Stimulated activated CD4-positive, alpha-beta T cell treated with anti-CD3 and anti-CD28 coated beads, Interleukin-4, amount 100 ng/mL, for 4 hours (primary cell): Measurements from ENCODE around the gene CAPZB.

Experiments used
- DNase-seq, 2 experiments: peaks; one replicate each; pipeline ENCODE4 v3.0.0-alpha.2; 2020

CAPZB gene

DNA sequence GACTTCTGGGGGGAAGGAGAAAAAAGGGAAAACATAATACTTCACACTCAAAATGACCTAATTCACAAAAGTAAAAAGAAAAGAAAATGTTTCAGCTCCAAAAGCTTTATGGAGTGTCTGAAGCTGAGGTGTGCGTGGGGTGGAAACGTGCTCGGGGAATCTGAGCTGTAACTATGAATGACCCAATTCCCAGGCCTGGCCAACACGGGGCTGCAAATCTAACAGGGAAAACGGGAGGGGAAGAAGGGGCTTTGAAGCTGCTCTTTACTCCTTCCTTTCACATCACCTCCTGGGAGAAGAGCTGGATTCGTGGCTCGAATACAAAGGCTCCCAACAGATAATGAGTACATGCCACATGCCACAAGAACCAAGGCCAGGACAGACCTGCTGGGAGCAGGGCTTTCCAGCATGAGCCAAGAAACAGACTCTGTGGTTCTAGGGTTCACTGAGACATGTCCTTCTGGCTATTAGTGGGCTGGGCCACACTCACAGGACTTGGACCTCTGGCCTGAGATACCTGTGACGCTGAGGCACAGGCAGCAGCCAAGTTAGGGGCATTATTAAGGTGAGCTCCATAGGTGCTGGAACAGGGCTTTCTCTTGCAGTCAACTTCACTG is 121.7 kb downstream of the CAPZB start:
- DNase-seq: no peak

DNA sequence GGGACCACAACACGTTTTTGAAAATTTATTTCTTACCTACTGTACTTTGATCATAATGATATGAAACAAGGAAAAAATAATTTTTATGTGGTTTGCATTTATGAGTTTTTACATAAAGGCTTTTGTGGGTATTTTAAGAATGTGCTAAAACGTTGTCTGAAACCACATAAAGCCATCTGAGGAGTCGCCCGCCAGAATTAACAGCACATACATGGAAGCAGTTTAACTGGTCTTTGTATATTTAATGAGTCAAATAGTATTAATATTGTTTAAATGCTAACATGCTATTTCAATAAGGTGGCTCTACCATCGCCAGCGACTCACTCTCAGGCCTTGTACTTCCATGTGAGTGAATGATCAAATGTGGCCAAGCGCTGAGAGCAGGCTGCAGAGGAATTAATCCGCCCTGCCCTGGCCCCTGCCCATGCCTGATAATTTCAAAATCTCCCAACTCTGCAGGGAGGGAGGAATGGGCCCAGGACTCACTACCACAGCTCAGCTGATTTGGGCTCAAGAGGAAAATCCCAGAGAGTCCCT is 123.7 kb downstream of the CAPZB start:
- DNase-seq: no peak

DNA sequence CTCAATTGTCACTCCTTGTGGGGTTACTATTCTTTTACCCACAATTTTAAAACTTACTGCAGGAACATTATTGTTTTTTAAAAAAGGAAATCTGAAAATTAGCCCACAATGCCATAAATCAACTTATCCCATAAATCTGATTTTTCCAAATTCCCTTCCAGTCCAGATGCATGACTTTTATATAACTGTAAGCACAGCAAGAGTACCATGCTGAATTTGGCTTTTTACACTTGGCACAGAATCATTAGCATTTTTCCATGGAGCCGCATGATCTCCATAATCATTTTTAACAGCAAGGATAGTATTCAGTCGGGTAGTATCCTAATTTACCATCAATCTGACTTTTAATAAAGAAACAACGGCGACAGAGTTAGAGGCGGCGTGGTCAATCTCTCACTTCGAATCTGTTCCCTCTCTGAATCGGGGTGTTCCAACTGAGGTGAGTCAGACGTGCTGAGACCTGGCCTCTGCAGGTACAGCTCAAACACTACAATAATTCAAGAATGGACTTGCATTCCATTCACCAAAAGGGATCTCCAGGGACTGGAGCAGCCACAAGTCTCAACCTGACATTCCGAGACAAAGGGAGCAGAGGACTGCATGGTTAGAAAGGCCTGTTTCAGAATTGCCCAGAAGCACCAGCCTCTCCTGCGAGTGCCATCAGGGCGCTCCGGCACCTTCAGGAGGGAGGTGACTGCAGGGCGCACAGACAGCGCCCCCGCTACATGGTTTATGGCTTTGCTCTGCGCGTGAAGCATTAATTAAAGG is 124.3 kb downstream of the CAPZB start:
- no peak for DNase-seq

DNA sequence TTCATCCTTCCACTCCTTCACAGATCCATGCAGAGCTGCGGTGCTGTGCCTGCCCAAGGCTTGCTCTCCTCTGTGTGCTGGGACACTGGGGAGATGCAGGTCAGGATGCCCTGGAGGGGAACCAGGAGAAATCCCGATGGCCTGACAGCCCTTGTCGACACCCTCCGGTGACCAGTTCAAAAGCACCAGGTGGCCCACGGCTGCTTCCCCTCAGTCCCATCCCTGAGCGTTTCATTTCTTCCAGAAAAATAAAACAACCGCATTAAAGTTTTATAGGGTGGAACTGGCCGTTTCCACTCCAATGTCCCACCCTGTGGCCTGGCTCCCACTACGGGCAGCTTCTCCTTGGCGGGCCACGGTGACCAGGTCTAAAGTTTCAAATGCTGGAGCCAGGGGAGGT is 124.9 kb downstream of the CAPZB start:
- no peak for DNase-seq

DNA sequence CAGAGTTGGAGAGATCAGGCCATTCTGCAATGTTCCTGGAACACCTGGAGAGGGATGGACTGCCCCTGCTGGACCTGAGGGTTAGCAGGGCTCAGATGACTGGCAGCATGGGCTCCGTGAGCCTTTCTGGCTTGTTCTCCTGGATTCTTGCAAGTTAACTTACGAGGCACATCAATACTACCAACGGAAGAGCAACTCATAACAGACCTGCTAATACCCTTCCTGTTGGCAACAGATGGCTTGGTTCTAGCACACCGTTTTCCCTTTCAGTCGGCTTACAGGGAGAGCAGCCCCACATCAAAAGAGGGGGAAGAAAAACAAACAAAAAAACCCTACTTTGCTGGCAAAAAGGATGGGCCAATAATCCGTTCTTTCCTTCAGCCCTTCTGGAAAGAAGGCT is 125.3 kb downstream of the CAPZB start:
- DNase-seq: no peak

DNA sequence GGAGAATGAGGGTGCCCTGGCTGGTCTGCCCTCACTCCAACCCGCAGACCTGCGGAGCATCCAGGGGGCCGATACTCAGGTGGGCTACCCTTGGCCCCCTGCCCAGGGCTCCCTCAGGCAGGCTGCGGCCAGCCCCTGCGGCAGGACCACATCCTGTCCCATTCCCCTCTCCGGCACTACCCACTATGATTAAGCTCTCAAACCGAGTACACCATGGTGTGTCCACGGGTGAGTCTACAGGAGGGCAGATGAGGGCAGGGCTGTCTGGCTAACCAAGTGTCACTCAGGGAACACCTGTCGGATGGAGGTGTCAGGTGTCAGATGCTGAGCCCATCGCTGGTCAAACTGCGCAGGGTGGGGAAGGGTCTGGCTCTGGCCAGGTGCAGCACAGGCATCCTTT is 126.0 kb downstream of the CAPZB start:
- no peak for DNase-seq

DNA sequence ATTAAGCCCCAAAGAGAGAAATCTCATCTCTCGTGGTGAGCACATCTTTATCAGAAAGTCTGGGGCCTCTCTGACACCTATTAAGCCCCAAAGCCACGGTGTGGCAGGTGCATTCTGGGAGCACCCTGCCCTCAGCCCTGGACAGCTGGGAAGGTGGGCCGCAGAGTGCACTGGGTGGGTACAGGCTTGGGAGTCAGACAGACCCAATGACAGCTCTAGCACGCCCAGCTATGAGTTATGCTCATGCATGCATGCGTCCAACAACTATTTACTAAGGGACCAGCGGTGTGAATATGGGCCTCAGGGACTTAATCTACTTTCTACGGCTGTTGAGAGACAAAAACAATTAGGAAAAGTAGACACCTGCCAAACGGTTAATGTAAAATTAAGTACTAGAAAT is 126.6 kb downstream of the CAPZB start:
- DNase-seq: no peak

DNA sequence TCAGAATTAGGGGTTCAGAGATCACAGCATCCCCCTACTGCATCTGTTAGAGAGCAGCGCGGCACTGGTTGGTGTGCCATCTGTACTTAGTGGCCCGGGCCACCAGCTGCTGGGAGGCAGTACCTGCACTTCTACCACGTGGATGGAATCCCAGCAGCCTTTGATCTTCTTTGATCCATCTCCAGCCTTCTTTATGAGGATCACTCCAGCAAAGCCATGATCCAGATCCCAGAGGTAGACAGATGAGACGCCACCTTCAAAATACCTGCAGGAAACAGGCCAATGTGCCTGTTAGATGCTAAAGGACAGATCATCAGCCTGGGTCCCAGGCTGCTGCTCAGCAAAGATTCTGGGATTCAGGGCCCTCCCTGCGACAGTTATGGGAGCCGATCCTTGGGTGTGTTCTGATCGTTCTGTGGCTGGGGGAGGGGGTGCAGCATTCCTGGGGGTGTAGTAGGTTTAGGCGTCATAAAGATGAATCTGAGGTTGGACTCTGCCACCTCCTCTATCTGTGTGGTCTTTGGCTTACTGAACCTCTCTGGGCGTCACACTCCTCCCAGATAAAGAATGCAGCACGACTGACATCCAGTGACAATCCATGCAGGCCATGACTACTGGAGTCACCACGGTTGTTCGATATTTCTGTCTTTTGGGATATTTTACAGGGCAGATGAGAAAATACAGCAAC is 127.9 kb downstream of the CAPZB start:
- DNase-seq: no peak

DNA sequence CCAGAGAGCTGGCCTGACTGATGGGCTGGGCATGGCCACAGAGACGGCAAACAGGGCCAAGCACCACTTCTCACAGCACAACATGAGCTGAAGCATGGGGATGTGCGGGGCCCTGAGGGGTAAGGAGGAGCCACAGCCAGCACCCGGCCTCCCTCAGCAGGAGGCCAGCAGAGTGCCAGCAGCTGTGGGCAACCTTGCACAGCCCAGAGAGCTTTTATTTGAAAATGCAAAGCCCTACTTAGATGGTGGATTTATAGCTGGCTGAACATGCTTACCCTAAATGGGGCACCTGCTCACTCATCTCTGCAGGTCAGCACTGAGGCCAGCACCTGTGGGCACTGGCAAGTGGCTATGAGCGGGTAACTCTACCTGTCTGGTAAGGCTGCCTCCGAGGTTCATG is 129.1 kb downstream of the CAPZB start:
- DNase-seq: no peak

DNA sequence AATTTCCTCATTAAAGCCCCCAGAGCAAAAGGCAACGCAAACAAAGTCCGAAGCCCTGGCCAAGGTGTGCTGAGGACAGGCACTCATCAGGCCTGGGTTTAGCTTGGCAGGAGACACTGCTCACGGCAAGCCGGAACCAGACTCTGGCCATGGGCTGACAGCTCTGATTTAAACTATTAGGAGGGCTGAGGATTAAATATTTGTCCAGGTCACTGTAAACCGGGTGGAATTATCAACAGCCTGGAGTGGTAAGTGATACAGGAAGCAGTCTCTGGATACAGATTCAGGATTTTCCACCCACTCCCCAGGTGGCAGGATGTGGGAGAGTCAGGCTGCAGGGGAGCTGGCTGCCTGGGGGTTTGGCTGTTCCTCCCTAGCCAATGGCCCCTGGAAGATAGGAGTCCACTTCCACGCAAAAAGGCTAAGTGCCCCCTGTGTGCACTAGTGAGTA is 130.8 kb downstream of the CAPZB start:
- no peak for DNase-seq

DNA sequence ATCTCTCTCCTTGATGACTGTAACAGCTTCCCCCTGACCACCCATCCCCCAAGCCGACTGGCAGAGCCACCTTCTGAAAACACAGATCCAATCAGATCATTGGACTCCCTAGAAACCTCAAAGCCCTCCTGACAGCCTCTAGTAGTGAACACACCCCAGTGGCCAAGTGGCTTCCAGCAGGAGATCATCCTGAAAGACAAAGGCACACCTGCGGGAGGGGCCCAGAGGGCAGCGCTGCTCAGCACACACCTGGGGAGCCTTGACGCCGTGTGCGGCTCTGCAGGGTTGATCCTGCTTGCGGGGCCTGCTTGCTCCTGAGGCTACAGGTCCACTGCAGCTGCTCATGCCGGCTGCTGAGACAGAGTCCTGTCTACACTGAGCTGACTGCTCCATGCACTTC is 131.7 kb downstream of the CAPZB start:
- DNase-seq: no peak

DNA sequence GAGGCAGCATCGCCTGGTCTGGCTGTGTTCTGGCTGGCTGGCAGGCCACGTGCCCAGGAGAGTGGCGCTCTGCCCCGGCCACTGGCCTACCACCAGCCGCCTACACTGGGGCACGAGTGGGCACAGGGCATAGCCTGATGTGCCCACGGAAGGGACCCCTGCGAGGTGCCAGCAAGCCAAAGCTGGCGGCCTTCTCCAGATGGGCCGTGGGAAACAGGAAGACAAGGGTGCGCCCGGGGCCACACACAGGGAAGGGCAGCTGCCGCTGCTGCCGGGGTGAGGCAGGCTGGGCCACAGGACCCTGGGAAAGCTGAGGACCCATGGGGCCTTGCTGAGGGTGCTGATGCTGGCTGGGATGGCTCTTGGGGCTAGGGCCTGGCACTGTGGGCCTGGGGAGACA is 132.5 kb downstream of the CAPZB start:
- DNase-seq: no peak

DNA sequence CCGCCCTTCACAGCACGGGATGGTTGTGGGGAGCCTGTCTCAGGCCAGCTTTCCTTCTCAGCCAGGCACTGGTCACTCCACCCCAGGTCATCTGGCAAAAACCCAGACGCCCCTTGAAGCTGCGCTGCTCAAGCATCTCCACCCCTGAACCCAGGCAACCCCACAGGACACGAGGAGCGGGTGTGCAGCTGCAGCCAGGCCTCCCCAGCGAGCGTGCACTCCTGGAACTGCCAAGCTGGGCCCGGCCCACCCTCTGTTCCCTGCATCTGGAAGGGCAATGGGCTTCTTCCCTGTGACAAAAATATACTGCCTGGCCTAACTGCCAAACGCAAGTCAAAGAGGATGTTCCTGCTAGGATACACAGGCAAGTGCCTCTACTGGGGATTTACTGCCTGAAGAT is 133.5 kb downstream of the CAPZB start:
- no peak for DNase-seq

DNA sequence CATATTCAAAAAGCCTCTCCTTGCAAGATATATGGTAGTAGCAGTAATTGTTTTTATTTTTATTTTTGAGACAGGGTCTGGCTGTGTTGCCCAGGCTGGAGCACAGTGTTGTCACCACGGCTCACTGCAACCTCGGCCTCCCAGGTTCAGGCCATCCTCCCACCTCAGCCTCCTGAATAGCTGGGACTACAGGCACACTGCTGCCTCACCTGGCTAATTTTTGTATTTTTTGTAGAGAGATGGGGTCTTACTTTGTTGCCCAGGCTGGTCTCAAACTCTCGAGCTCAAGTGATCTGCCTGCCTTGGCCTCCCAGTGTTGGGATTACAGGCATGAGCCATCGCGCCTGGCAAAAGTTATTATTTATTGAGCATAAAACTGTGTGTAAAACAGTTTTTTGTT is 134.8 kb downstream of the CAPZB start:
- no peak for DNase-seq

DNA sequence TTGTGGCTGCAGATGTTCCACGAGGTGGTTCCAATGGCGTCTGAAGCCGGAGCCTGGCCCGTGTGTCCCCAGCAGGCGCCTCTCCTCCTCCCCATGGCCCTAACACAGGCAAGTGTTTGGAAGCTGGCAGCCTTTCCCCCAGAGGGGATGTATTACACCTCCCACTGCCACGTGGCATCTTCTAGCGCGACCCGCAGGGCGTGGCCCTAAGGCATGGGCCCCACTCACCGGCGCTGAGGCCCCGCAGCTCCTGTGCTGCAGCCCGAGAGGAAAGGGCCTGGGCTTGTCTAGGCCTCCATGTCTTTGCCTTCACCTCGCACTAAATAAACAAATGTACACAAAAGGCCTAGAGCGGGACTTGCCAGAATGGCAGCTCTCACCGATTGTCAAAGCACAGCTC is 135.3 kb downstream of the CAPZB start:
- no peak for DNase-seq

DNA sequence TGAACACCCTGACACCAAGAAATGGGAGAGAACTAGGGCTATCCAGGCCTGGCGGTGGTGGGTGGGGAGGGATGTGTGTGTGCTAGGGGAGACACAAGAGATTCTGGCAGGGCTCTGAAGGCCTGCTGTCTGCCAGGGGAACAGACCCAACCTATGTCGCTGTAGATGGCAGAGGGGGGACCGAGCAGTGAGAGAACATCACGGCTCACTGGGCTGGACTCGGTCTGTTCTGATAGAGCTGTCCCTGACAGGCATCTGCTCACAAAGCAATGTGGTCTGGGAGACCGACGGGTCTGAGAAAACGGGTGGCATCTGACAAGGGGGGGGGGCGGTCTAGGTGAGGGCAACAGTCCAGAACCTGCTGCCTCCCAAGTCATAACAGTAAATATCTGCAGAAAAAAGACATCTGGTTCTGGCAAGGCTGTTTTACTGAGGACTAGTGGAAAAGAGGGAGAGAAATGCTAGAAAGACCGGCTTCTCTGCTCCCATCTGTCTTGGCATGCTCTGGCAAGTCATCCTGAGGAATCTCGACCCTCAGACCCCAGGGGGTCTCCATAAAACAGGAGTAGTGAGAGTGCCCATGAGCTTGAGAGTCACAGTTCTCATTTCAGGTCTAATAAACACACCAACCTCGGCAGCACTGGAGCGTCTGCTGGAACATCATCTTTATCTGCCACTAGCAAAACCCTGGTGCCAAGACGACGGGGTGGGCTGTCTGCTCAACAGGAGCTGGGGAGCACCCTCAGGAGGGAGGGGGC is 136.7 kb downstream of the CAPZB start:
- DNase-seq: no peak

DNA sequence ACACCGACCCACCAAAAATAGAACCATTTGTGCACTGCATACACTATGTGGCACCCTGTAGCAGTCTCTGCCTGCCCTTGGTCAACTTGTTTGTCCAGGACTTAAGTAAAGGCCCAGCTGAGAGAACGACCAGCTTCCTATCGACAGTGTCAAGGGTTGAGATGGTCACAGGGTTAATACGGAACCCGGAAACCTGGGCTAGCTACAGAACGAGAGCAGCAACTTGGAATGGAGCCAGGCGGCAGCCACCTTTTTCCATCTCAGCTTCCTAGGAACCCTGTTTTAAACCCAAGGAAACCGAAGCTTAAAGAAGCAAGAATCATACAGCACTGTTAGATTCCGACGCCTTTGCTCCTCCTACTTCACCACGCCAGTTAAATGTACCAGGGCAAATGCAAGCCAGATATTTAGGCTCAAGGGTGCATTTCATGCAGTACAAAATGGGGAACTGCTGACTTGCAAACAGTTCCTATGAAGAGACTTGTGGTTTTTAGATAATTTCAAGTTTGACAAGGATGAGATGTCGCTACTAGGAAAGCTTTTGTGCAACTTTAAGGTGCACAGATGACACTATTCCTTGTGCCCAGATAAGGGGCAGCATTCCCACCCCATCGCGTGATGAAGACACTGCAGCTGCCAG is 137.7 kb downstream of the CAPZB start:
- DNase-seq: no peak

DNA sequence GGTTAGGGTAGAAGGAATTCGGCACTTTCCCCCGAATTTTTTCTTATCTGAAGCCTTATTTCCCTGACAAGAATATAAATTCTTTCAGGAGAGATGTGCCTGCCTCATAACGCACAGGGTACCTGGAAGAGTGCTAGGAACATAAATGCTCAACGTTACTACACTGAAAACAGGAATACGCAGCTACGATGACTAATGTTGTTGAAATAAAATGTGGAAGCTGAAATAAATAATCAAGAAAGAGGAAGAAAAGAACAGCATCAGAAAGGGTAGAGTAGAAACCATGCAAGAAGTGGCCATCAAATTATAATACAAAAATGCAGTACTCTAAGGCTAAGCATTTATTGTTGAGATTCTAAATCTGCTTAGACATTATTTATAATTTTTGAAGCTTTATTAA is 139.3 kb downstream of the CAPZB start:
- DNase-seq: no peak

DNA sequence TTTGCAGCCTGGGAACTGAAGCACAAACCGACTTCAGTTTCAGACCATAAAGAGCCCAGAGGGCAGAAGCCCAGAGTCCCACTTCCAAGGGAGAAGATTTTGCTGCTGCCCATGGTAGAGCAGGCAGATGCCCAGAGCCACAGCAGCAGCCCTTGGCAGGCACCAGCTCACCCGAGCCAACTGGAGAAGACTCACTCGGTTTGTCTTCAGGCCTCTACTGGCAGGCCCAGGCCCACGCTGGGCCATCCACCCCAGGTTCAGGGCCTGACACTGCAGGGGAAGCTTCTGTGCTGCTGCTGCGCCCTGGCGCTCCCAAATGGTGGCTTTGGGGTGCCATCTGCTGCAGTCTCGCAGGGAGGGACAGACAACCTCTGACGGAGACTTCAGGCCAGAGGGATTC is 139.9 kb downstream of the CAPZB start:
- no peak for DNase-seq

DNA sequence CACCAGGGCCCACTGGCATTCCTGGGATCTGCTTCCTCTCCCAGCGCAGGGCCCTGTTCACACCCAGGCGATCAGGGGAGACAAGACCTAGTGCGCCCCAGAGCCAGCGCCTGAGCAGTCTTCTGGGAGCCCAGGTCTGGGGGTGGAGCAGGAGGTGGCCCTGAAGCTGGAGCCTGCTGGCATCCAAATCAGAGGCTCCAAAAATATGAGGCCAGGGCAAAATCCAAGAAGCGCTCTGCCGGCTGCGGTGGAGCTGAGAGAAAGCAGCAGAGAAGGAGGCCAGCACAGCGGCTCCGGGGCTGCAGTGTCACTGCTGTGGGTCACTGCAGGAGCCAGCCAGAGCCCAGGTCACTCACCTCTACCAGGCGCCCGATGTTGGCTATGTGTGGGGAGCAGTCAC is 140.5 kb downstream of the CAPZB start:
- DNase-seq: no peak

DNA sequence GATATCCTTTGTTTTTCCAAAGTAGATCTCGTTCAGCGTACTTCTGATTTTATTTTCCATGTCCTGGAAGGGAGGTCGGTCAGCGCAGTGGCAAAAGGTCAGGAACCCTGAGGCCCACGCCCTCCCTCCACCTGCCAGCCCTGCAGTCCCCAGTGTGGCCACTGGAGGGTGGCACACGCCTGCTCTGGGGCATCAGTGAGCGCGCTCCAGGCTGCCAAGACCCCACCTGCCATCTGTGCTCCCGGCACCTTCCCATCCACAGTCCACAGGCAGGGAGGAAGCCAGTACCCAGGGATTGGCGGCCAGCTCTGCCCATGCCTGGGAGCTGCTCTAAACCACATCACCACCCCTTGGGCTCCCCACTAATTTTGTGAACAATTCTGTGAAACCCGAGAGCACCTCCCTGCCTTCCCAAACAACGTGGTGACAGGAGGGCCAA is 140.9 kb downstream of the CAPZB start:
- DNase-seq: peak in 1 of 2 experiments; percentile 49

DNA sequence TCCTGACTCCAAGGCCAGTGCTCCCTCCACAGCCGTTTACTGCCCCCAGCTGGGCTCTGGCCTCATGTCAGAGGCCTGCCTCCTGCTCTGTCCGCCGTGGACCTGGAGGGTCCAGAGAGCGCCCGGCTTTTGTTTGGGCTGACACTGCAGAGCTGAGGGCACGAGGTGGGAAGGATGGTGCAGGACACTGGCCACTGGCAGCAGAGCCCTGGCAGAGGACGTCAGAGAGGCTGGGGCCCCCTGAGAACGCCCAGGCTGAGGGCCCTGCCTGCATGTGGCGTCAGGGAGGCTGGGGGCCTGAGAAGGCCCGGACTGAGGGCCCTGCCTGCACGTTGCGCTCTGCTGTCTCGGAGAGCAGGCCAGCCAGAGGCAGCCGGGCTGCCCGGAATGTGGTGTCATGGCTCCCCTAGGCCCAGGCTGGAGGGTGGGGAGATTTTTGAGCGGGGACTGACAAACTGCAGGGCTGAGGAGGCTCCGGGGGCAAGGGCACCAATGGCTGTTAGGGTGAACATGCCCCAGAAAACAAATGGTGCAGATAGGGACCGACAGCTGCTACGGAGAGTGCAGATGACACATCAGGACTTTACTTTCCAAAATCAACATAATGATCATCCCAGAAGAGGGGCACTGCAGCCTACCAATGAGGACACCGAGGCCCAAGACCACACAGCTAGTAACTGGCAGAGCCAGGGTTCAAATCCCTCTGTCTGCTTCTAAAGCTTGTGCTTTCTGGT is 141.6 kb downstream of the CAPZB start:
- DNase-seq: no peak
